ENCODE data around the gene DAB2IP.

The DAB2IP gene

GRCh38 chr9:121684381-121685145, 33.1 kb downstream of the DAB2IP start:
- peak; percentile 29 for DNase-seq (ENCODE audit: low read depth)
- no peak overlapping the region for H3K4me3 ChIP-seq (ENCODE audit: low read length)
- peak; percentile 59 for TF ChIP-seq CTCF (conservative IDR thresholded peaks at IDR 0.05; ENCODE audit: low read length)

GRCh38 chr9:121685146-121685794, 33.8 kb downstream of the DAB2IP start:
- TF ChIP-seq CTCF (conservative IDR thresholded peaks at IDR 0.05; ENCODE audit: low read length) = no peak
- no peak for DNase-seq (ENCODE audit: low read depth)
- no peak overlapping the region for H3K4me3 ChIP-seq (ENCODE audit: low read length)

GRCh38 chr9:121685795-121686377, 34.5 kb downstream of the DAB2IP start:
- H3K4me3 ChIP-seq (ENCODE audit: low read length) = no peak overlapping the region
- no peak for DNase-seq (ENCODE audit: low read depth)
- TF ChIP-seq CTCF (conservative IDR thresholded peaks at IDR 0.05; ENCODE audit: low read length) = no peak

DNA sequence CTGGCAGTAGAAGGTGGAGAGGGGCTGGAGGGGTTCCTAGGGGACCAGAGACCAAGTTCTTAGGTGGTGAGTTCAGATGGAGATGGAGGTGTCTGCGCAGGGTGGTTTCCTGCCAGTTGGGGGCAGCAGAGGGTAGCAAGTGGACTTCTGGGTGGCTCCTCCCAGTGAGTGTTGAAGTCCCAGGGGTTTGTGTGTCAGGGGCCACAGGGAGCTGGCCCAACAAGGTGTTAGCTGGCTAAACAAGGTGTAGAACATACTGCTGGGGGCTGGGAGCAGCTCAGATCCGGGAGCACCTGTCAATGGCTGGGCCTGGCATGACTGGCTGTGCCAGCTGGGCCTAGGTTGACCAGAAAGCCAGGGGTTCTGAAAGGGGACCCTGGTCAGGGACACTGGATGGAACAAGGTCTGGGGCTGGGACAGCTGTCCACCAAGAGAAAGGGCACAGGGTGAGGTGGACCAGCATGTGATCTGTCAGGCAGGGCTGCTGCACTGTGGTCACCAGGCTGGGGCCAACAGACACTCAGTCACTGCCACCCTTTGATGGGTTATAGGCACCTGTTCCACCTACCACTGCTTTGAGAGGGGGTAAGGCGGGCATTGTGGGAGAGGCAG, 35.6 kb downstream of the DAB2IP start:
- DNase-seq (ENCODE audit: low read depth) = peak; percentile 62
- H3K4me3 ChIP-seq (ENCODE audit: low read length) = no peak overlapping the region
- TF ChIP-seq CTCF (conservative IDR thresholded peaks at IDR 0.05; ENCODE audit: low read length) = peak; percentile 92

DNA sequence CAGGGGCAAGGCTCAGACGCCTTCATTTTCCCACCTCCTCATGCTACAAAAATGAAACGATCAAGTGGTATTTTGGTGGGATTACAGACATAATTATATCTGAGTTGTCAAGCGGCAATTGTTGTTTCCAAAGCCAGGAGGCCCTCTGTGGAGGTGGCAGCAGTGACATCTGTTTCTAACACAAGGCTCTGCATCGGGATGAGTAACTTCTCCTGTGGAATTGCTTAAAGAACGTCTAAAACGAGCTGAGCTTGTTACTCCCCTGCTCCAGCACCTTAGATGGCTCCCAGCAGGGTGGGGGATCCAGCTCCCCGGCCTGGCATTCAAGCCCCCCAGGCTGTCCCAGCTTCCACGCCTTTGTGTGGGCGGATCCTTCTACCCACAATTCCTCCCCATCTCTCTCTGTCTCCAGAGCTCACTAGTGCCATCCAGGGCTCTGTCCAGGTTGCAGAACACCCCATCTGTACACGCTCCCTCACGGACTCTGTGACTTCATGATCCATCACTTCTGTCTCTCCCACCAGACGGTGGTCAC, 36.8 kb downstream of the DAB2IP start:
- no peak overlapping the region for H3K4me3 ChIP-seq (ENCODE audit: low read length)
- no peak for DNase-seq (ENCODE audit: low read depth)
- TF ChIP-seq CTCF (conservative IDR thresholded peaks at IDR 0.05; ENCODE audit: low read length) = no peak

- H3K4me3 ChIP-seq (ENCODE audit: low read length) = no peak overlapping the region
- no peak for TF ChIP-seq CTCF (conservative IDR thresholded peaks at IDR 0.05; ENCODE audit: low read length)
- DNase-seq (ENCODE audit: low read depth) = no peak
These were observed 37.2 kb downstream of the DAB2IP start for GRCh38 chr9:121688681-121689080.
